ENCODE results near the gene MEOX1.

The MEOX1 gene

DNA sequence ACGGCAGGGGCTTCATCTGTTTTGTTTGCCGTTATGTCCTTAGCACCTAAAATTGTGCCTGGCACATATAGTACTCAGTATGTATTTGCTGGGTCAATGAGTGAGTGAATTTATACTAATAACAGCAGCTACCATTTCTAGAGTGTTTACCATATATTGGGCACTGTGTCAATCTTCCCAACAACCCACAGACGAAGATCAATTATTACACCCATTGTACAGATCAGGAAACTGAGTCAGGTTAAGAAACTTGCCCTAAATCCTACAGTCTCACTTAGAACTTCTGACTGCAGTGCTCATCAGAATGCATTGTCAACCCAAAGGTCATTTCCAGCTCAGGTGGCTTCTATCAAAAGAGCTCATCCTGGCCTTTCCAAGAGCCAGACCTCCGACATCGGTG lies 44.5 kb upstream of the MEOX1 start:
- no peak overlapping the region for H3K18ac ChIP-seq (ENCODE audit: low read length)
- no peaks in the 10 kb centered on the region for H3K79me1 ChIP-seq (ENCODE audit: low read depth, low read length)
- H3K9me3 ChIP-seq (replicated peaks in 1 of 2; ENCODE audit: control insufficient read depth in 2 of 2, insufficient read depth in 1 of 2, low read depth in 1 of 2, low read length in 2 of 2), result no peaks in the 10 kb centered on the region
- H3K4me1 ChIP-seq (ENCODE audit: control insufficient read depth in 2 of 2, insufficient read depth in 1 of 2, low read depth in 1 of 2, low read length in 2 of 2), result peaks cover 0 to 3% of the 10 kb centered on the region in 2 donors
- no peak overlapping the region for H3K14ac ChIP-seq (ENCODE audit: low read length)
- DNase-seq (ENCODE audit: low spot score), result no peak
- no peak overlapping the region for H3K23ac ChIP-seq (ENCODE audit: low read depth, low read length, poor library complexity)
- H2BK120ac ChIP-seq (ENCODE audit: low read depth, low read length), result no peak overlapping the region
- H3K4me2 ChIP-seq (ENCODE audit: insufficient read depth, low read length, poor library complexity, severe bottlenecking), result no peak overlapping the region
- H3K27me3 ChIP-seq (ENCODE audit: control insufficient read depth in 3 of 3, insufficient read depth in 3 of 3, low read depth in 1 of 3, low read length in 3 of 3), result peaks cover 0 to 11% (median 0%) of the 10 kb centered on the region in 3 experiments
- no peak overlapping the region for H3K27ac ChIP-seq (replicated peaks; ENCODE audit: low read length)
- H2BK5ac ChIP-seq (ENCODE audit: low read length), result no peak overlapping the region
- H2BK15ac ChIP-seq (ENCODE audit: low read length), result no peak overlapping the region
- H3K36me3 ChIP-seq (replicated peaks in 1 of 2; ENCODE audit: control insufficient read depth in 2 of 2, insufficient read depth in 2 of 2, low read length in 2 of 2), result no peaks in the 10 kb centered on the region
- H2AFZ ChIP-seq (ENCODE audit: low read length), result no peak overlapping the region
- H3K4ac ChIP-seq (ENCODE audit: low read length), result no peak overlapping the region
- no peak overlapping the region for H2AK5ac ChIP-seq (ENCODE audit: low read depth, low read length)
- H2BK12ac ChIP-seq (ENCODE audit: low read length), result no peak overlapping the region
- no peak overlapping the region for H3K4me3 ChIP-seq (ENCODE audit: low read length in 2 of 2)
- no peak overlapping the region for H4K8ac ChIP-seq (ENCODE audit: low read depth, low read length)
- no peak overlapping the region for H4K91ac ChIP-seq (ENCODE audit: low read depth, low read length, poor library complexity)
- WGBS, 2 donors (ENCODE audit: extremely low coverage in 2 of 2, insufficient read length in 2 of 2, insufficient replicate concordance in 1 of 2), result no CpG with 5 or more reads among the region's 5 CpGs
- H3K9ac ChIP-seq (ENCODE audit: low read depth, low read length, poor library complexity), result no peak overlapping the region

DNA sequence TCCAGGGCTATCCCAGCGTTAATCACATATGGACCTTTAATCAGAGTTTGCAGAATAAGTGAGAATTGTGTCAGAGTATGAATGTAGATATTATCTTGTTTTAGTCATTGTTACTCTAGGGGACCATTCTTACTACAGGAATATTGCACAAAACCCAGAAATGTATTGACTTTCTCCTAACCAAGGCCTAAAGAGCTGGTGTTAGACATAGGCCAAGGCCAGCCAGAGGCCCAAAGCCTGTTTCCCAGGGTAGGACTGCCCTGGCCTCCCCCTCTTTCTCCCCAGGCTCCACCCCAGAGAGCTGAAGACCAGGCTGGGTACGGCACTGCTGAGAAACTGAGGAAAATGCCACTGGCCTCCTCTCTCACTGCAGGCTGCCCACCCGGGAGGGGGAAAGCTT lies 41.9 kb upstream of the MEOX1 start:
- H3K9ac ChIP-seq (ENCODE audit: low read depth, low read length, poor library complexity), result no peak overlapping the region
- no CpG with 5 or more reads among the region's 3 CpGs for WGBS, 2 donors (ENCODE audit: extremely low coverage in 2 of 2, insufficient read length in 2 of 2, insufficient replicate concordance in 1 of 2)
- H2AFZ ChIP-seq (ENCODE audit: low read length), result no peak overlapping the region
- no peaks in the 10 kb centered on the region for H3K36me3 ChIP-seq (replicated peaks in 1 of 2; ENCODE audit: control insufficient read depth in 2 of 2, insufficient read depth in 2 of 2, low read length in 2 of 2)
- no peak overlapping the region for H3K27ac ChIP-seq (replicated peaks; ENCODE audit: low read length)
- no peak overlapping the region for H4K8ac ChIP-seq (ENCODE audit: low read depth, low read length)
- no peak for DNase-seq (ENCODE audit: low spot score)
- no peaks in the 10 kb centered on the region for H3K9me3 ChIP-seq (replicated peaks in 1 of 2; ENCODE audit: control insufficient read depth in 2 of 2, insufficient read depth in 1 of 2, low read depth in 1 of 2, low read length in 2 of 2)
- no peak overlapping the region for H3K14ac ChIP-seq (ENCODE audit: low read length)
- no peak overlapping the region for H3K4me2 ChIP-seq (ENCODE audit: insufficient read depth, low read length, poor library complexity, severe bottlenecking)
- H2BK120ac ChIP-seq (ENCODE audit: low read depth, low read length), result no peak overlapping the region
- H2BK5ac ChIP-seq (ENCODE audit: low read length), result no peak overlapping the region
- peaks cover 0 to 3% (median 0%) of the 10 kb centered on the region in 3 experiments for H3K27me3 ChIP-seq (ENCODE audit: control insufficient read depth in 3 of 3, insufficient read depth in 3 of 3, low read depth in 1 of 3, low read length in 3 of 3)
- H3K4ac ChIP-seq (ENCODE audit: low read length), result no peak overlapping the region
- H3K4me3 ChIP-seq (ENCODE audit: low read length in 2 of 2), result no peak overlapping the region
- no peaks in the 10 kb centered on the region for H3K79me1 ChIP-seq (ENCODE audit: low read depth, low read length)
- H4K91ac ChIP-seq (ENCODE audit: low read depth, low read length, poor library complexity), result peak overlapping the region; percentile 25
- H3K23ac ChIP-seq (ENCODE audit: low read depth, low read length, poor library complexity), result no peak overlapping the region
- no peak overlapping the region for H2BK12ac ChIP-seq (ENCODE audit: low read length)
- H3K18ac ChIP-seq (ENCODE audit: low read length), result no peak overlapping the region
- peaks cover 0 to 3% of the 10 kb centered on the region in 2 donors for H3K4me1 ChIP-seq (ENCODE audit: control insufficient read depth in 2 of 2, insufficient read depth in 1 of 2, low read depth in 1 of 2, low read length in 2 of 2)
- H2AK5ac ChIP-seq (ENCODE audit: low read depth, low read length), result no peak overlapping the region
- no peak overlapping the region for H2BK15ac ChIP-seq (ENCODE audit: low read length)

DNA sequence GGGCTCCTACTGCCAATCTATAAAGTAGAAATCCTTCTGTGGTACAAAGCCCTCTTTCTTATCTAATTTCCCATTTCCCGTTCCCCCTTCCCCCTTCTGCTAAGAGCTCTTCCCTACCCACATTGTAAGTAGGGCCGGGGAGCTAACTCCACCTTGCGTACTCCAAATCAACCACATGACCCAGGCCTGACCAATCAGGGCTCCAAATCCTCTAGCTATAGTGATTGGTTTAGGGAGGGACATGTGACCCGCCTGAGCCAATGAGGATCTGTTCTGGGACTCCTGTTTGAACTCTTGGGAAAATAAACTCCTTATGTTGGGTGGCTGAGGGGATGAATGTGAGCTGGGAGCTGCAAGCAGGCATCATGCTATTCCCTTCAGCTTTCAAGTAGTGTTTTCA lies 40.9 kb upstream of the MEOX1 start:
- no peak overlapping the region for H3K4me2 ChIP-seq (ENCODE audit: insufficient read depth, low read length, poor library complexity, severe bottlenecking)
- no peak overlapping the region for H2AK5ac ChIP-seq (ENCODE audit: low read depth, low read length)
- H3K18ac ChIP-seq (ENCODE audit: low read length), result no peak overlapping the region
- H3K36me3 ChIP-seq (replicated peaks in 1 of 2; ENCODE audit: control insufficient read depth in 2 of 2, insufficient read depth in 2 of 2, low read length in 2 of 2), result no peaks in the 10 kb centered on the region
- no peak overlapping the region for H2BK120ac ChIP-seq (ENCODE audit: low read depth, low read length)
- no peak overlapping the region for H3K4me3 ChIP-seq (ENCODE audit: low read length in 2 of 2)
- WGBS, 2 donors (ENCODE audit: extremely low coverage in 2 of 2, insufficient read length in 2 of 2, insufficient replicate concordance in 1 of 2), result no CpG with 5 or more reads among the region's 4 CpGs
- no peak overlapping the region for H2BK12ac ChIP-seq (ENCODE audit: low read length)
- H3K9me3 ChIP-seq (replicated peaks in 1 of 2; ENCODE audit: control insufficient read depth in 2 of 2, insufficient read depth in 1 of 2, low read depth in 1 of 2, low read length in 2 of 2), result no peaks in the 10 kb centered on the region
- peaks cover 0 to 3% of the 10 kb centered on the region in 2 donors for H3K4me1 ChIP-seq (ENCODE audit: control insufficient read depth in 2 of 2, insufficient read depth in 1 of 2, low read depth in 1 of 2, low read length in 2 of 2)
- no peak overlapping the region for H3K14ac ChIP-seq (ENCODE audit: low read length)
- no peaks in the 10 kb centered on the region for H3K79me1 ChIP-seq (ENCODE audit: low read depth, low read length)
- no peak overlapping the region for H3K23ac ChIP-seq (ENCODE audit: low read depth, low read length, poor library complexity)
- no peak overlapping the region for H4K91ac ChIP-seq (ENCODE audit: low read depth, low read length, poor library complexity)
- H3K4ac ChIP-seq (ENCODE audit: low read length), result no peak overlapping the region
- peak overlapping the region; percentile 46 for H2AFZ ChIP-seq (ENCODE audit: low read length)
- no peak for DNase-seq (ENCODE audit: low spot score)
- no peak overlapping the region for H3K27ac ChIP-seq (replicated peaks; ENCODE audit: low read length)
- H2BK5ac ChIP-seq (ENCODE audit: low read length), result no peak overlapping the region
- peaks cover 0 to 3% (median 0%) of the 10 kb centered on the region in 3 experiments for H3K27me3 ChIP-seq (ENCODE audit: control insufficient read depth in 3 of 3, insufficient read depth in 3 of 3, low read depth in 1 of 3, low read length in 3 of 3)
- no peak overlapping the region for H2BK15ac ChIP-seq (ENCODE audit: low read length)
- H4K8ac ChIP-seq (ENCODE audit: low read depth, low read length), result no peak overlapping the region
- H3K9ac ChIP-seq (ENCODE audit: low read depth, low read length, poor library complexity), result no peak overlapping the region

- Histone ChIP-seq H2BK5ac (ENCODE audit: low read length) (no peak overlapping the region), H3K36me3 (replicated peaks in 1 of 2; ENCODE audit: control insufficient read depth in 2 of 2, insufficient read depth in 2 of 2, low read length in 2 of 2) (no peaks in the 10 kb centered on the region), H3K79me1 (ENCODE audit: low read depth, low read length) (no peaks in the 10 kb centered on the region), H3K4me3 (ENCODE audit: low read length in 2 of 2) (no peak overlapping the region), H2AFZ (ENCODE audit: low read length) (no peak overlapping the region), H3K4ac (ENCODE audit: low read length) (no peak overlapping the region), H3K9me3 (replicated peaks in 1 of 2; ENCODE audit: control insufficient read depth in 2 of 2, insufficient read depth in 1 of 2, low read depth in 1 of 2, low read length in 2 of 2) (no peaks in the 10 kb centered on the region), H2BK12ac (ENCODE audit: low read length) (no peak overlapping the region), H3K9ac (ENCODE audit: low read depth, low read length, poor library complexity) (peak overlapping the region; percentile 24), H3K14ac (ENCODE audit: low read length) (no peak overlapping the region), H4K91ac (ENCODE audit: low read depth, low read length, poor library complexity) (no peak overlapping the region), H2AK5ac (ENCODE audit: low read depth, low read length) (peak overlapping the region; percentile 84), H4K8ac (ENCODE audit: low read depth, low read length) (no peak overlapping the region), H2BK120ac (ENCODE audit: low read depth, low read length) (no peak overlapping the region), H3K18ac (ENCODE audit: low read length) (no peak overlapping the region), H3K4me1 (ENCODE audit: control insufficient read depth in 2 of 2, insufficient read depth in 1 of 2, low read depth in 1 of 2, low read length in 2 of 2) (peaks cover 4 to 6% of the 10 kb centered on the region in 2 donors), H3K27me3 (ENCODE audit: control insufficient read depth in 3 of 3, insufficient read depth in 3 of 3, low read depth in 1 of 3, low read length in 3 of 3) (peaks cover 0 to 3% (median 0%) of the 10 kb centered on the region in 3 experiments), H2BK15ac (ENCODE audit: low read length) (no peak overlapping the region), H3K4me2 (ENCODE audit: insufficient read depth, low read length, poor library complexity, severe bottlenecking) (no peak overlapping the region), H3K23ac (ENCODE audit: low read depth, low read length, poor library complexity) (peak overlapping the region; percentile 22), H3K27ac (replicated peaks; ENCODE audit: low read length) (no peak overlapping the region)
- no peak for DNase-seq (ENCODE audit: low spot score)
- WGBS, 2 donors (ENCODE audit: extremely low coverage in 2 of 2, insufficient read length in 2 of 2, insufficient replicate concordance in 1 of 2), result no CpG with 5 or more reads among the region's 16 CpGs
Measured at GRCh38 chr17:43701318-43701743, 39.6 kb upstream of the MEOX1 start.

All from neuronal stem cell (in vitro differentiated cells).